IMR-90 (cell line): ENCODE data around the gene SYT10. TPM values are rescaled to one million over a fixed set of nuclear protein-coding genes. Genes with fewer than 3 reads are reported as not detected.

Experiments
- ATAC-seq: fragments of 200-7000 bp; cut with Tn5 transposase; 2 replicates; pipeline ENCODE4 v1.9.1; 2020; ENCODE audit warnings: low read depth, mild to moderate bottlenecking, moderate library complexity
- BruUV-seq: library from RNA; stranded (reverse); fragments of 400-500 nt; replicated peaks from 2 replicates; lab custom pipeline; 2021; lab: Mats Ljungman, UMichigan
- CTCF ChIA-PET: fragments of 300-600 bp; formaldehyde crosslinking; extraction: SDS; loops from one replicate; lab custom pipeline; 2021; ENCODE audit warnings: antibody characterized with exemption; lab: Yijun Ruan, JAX
- POLR2A ChIA-PET: fragments of 300-600 bp; sonication (Branson Sonifier 250); formaldehyde crosslinking; loops from one replicate; lab custom pipeline; 2022; ENCODE audit warnings: antibody characterized with exemption; ENCODE audit not compliant: unreplicated experiment; lab: Charles Lee
- DNase-seq: peaks from one replicate; pipeline ENCODE4 v3.0.0; 2013
- H2AFZ ChIP-seq: replicated peaks from 2 replicates; pipeline ENCODE3; 2013; ENCODE audit warnings: low read length, mild to moderate bottlenecking; ENCODE audit not compliant: poor library complexity
- H2AK5ac ChIP-seq: 2 replicates; pipeline ENCODE4 v1.6.1; 2013; ENCODE audit warnings: low read depth, low read length, inconsistent platforms
- H2AK9ac ChIP-seq: replicated peaks from 2 replicates; pipeline ENCODE3; 2013; ENCODE audit warnings: mild to moderate bottlenecking, low read depth, low read length, moderate library complexity; ENCODE audit not compliant: poor library complexity
- H2BK120ac ChIP-seq: 2 replicates; pipeline ENCODE4 v1.6.1; 2013; ENCODE audit warnings: low read depth, low read length, inconsistent platforms
- H2BK15ac ChIP-seq: 3 replicates; pipeline ENCODE4 v1.6.1; 2013; ENCODE audit warnings: low read depth, low read length, inconsistent platforms
- H2BK20ac ChIP-seq: 2 replicates; pipeline ENCODE4 v1.6.1; 2013; ENCODE audit warnings: low read depth, mild to moderate bottlenecking, inconsistent platforms, low read length, moderate library complexity
- H2BK5ac ChIP-seq: 2 replicates; pipeline ENCODE4 v1.6.1; 2013; ENCODE audit warnings: mild to moderate bottlenecking, low read depth, low read length, inconsistent platforms; ENCODE audit not compliant: poor library complexity, severe bottlenecking
- H3K14ac ChIP-seq: replicated peaks from 2 replicates; pipeline ENCODE4 v1.6.1; 2013; ENCODE audit warnings: low read depth, low read length, inconsistent platforms
- H3K18ac ChIP-seq: 2 replicates; pipeline ENCODE4 v1.6.1; 2013; ENCODE audit warnings: low read depth, low read length, control low read depth
- H3K23ac ChIP-seq: 2 replicates; pipeline ENCODE4 v1.6.1; 2013; ENCODE audit warnings: low read depth, low read length, inconsistent platforms
- H3K27ac ChIP-seq: 2 replicates; pipeline ENCODE4 v1.5.1; 2013; ENCODE audit warnings: mild to moderate bottlenecking, control low read depth, low read length; ENCODE audit not compliant: insufficient read depth
- H3K27me3 ChIP-seq: 2 replicates; pipeline ENCODE4 v1.6.1; 2013; ENCODE audit warnings: low read length; ENCODE audit not compliant: control insufficient read depth, insufficient read depth
- H3K36me3 ChIP-seq: 2 replicates; pipeline ENCODE4 v1.6.1; 2013; ENCODE audit warnings: low read length, mixed read lengths; ENCODE audit not compliant: control insufficient read depth, insufficient read depth
- H3K4ac ChIP-seq: 2 replicates; pipeline ENCODE4 v1.6.1; 2013; ENCODE audit warnings: low read depth, low read length, inconsistent platforms
- H3K4me1 ChIP-seq: 2 replicates; pipeline ENCODE4 v1.6.1; 2013; ENCODE audit warnings: low read length, mixed read lengths; ENCODE audit not compliant: control insufficient read depth, insufficient read depth
- H3K4me2 ChIP-seq: 2 replicates; pipeline ENCODE4 v1.6.1; 2013; ENCODE audit warnings: low read depth, mild to moderate bottlenecking, control low read depth, low read length, moderate library complexity
- H3K4me3 ChIP-seq: 2 replicates; pipeline ENCODE4 v1.5.1; 2013; ENCODE audit warnings: low read depth, mild to moderate bottlenecking, control low read depth, low read length, moderate library complexity; ENCODE audit not compliant: insufficient read depth
- H3K56ac ChIP-seq: 2 replicates; pipeline ENCODE4 v1.6.1; 2013; ENCODE audit warnings: low read length, inconsistent platforms; ENCODE audit not compliant: insufficient read depth; ENCODE audit errors: extremely low read depth
- H3K79me1 ChIP-seq, 2 experiments: 2 replicates each; pipeline ENCODE4 v1.6.1; 2013; ENCODE audit warnings: low read length in 2 of 2, inconsistent platforms in 1 of 2, low read depth in 1 of 2
- H3K9ac ChIP-seq: 2 replicates; pipeline ENCODE4 v1.6.1; 2013; ENCODE audit warnings: low read depth, low read length, control low read depth
- H3K9me1 ChIP-seq: 2 replicates; pipeline ENCODE4 v1.6.1; 2013; ENCODE audit warnings: low read length, inconsistent platforms; ENCODE audit not compliant: insufficient read depth
- H3K9me3 ChIP-seq: 2 replicates; pipeline ENCODE4 v1.6.1; 2013; ENCODE audit warnings: low read length; ENCODE audit not compliant: control insufficient read depth, insufficient read depth
- H4K20me1 ChIP-seq: 2 replicates; pipeline ENCODE4 v1.6.1; 2013; ENCODE audit warnings: low read length, inconsistent platforms; ENCODE audit not compliant: insufficient read depth
- H4K5ac ChIP-seq: 2 replicates; pipeline ENCODE4 v1.6.1; 2013; ENCODE audit warnings: mild to moderate bottlenecking, low read depth, low read length, control low read depth
- H4K8ac ChIP-seq, 2 experiments: 2 replicates each; pipeline ENCODE4 v1.6.1; 2013; ENCODE audit warnings: low read depth in 2 of 2, low read length in 2 of 2, control low read depth in 1 of 2, inconsistent platforms in 1 of 2
- H4K91ac ChIP-seq: 2 replicates; pipeline ENCODE4 v1.6.1; 2013; ENCODE audit warnings: low read depth, low read length, inconsistent platforms; ENCODE audit not compliant: insufficient read depth
- BHLHE40 ChIP-seq: fragments of 150-350 bp; IDR thresholded peaks from 2 replicates; pipeline ENCODE4 v1.6.1; 2016; ENCODE audit warnings: mild to moderate bottlenecking, low read depth, low read length
- CEBPB ChIP-seq: IDR thresholded peaks from 2 replicates; pipeline ENCODE4 v1.6.1; 2012; ENCODE audit warnings: low read depth, low read length, improper control_type of control experiment
- CHD1 ChIP-seq: IDR thresholded peaks from 2 replicates; pipeline ENCODE4 v1.6.1; 2012; ENCODE audit warnings: low read depth, low read length, improper control_type of control experiment
- CTCF ChIP-seq: conservative IDR thresholded peaks from 2 replicates; pipeline ENCODE4 v1.5.1; 2012; ENCODE audit warnings: mild to moderate bottlenecking, low read depth, low read length, improper control_type of control experiment
- FOS ChIP-seq: fragments of 150-350 bp; IDR thresholded peaks from 2 replicates; pipeline ENCODE4 v1.6.1; 2016; ENCODE audit warnings: low read depth, low read length
- MAFK ChIP-seq: IDR thresholded peaks from 2 replicates; pipeline ENCODE4 v1.6.1; 2012; ENCODE audit warnings: low read depth, low read length, improper control_type of control experiment
- MAZ ChIP-seq: IDR thresholded peaks from 2 replicates; pipeline ENCODE4 v1.6.1; 2012; ENCODE audit warnings: low read depth, mild to moderate bottlenecking, low read length, improper control_type of control experiment, moderate library complexity, borderline replicate concordance
- NFE2L2 ChIP-seq: fragments of 150-350 bp; IDR thresholded peaks from 2 replicates; pipeline ENCODE4 v1.6.1; 2016; ENCODE audit warnings: low read depth, mild to moderate bottlenecking, low read length
- POLR2A ChIP-seq: IDR thresholded peaks from 2 replicates; pipeline ENCODE4 v1.6.1; 2012; ENCODE audit warnings: mild to moderate bottlenecking, low read depth, low read length
- RAD21 ChIP-seq: IDR thresholded peaks from 2 replicates; pipeline ENCODE4 v1.6.1; 2012; ENCODE audit warnings: low read length, improper control_type of control experiment
- RFX5 ChIP-seq: IDR thresholded peaks from 2 replicates; pipeline ENCODE4 v1.8.0; 2012; ENCODE audit warnings: low read depth, mild to moderate bottlenecking, low read length, moderate library complexity
- SMC3 ChIP-seq: fragments of 150-350 bp; IDR thresholded peaks from 2 replicates; pipeline ENCODE4 v1.6.1; 2016; ENCODE audit warnings: low read depth, mild to moderate bottlenecking, antibody characterized with exemption, low read length, moderate library complexity
- WGBS, 2 experiments: methylation state at CpG; one replicate each; pipeline versions ENCODE4 v1.1.5 to v1.1.7; 2013; ENCODE audit warnings: missing lambda C conversion rate in 2 of 2; ENCODE audit not compliant: insufficient read length in 1 of 2; ENCODE audit errors: extremely low coverage in 2 of 2; 5-methylcytosine and 5-hydroxymethylcytosine counted together
- dilution Hi-C: fragments of 300-500 bp; cut with HindIII; formaldehyde crosslinking; loops from one replicate; pipeline ENCODE4 v1.14.3; 2018; ENCODE audit warnings: low sequenced_read_pairs; ENCODE audit not compliant: unreplicated experiment
- in situ Hi-C: fragments of 300-500 bp; cut with MboI; formaldehyde crosslinking; loops from 3 replicates; pipeline ENCODE4 v1.14.3; 2019; ENCODE audit warnings: low sequenced_read_pairs, inconsistent platforms, mixed read lengths
- intact Hi-C: fragments of 100-400 bp; cut with micrococcal nuclease; formaldehyde crosslinking; loops from 2 replicates; pipeline ENCODE4 v1.10.0; 2022
- polyA plus RNA-seq, 3 experiments: library from polyadenylated mRNA; depleted of rRNA; stranded (reverse); fragments of >200 nt; gene quantifications; 2 replicates each; pipeline ENCODE4 v1.2.3, GENCODE V29; 2012; ENCODE audit warnings: low replicate concordance in 1 of 3
- total RNA-seq: library from RNA; depleted of rRNA; stranded (reverse); fragments of >200 nt; gene quantifications from 2 replicates; pipeline ENCODE4 v1.2.3, GENCODE V29; 2012

Gene SYT10
- total and polyA plus RNA-seq, 2 of the 4 experiments (the other 2 are of a cell fraction), result not detected

GRCh38 chr12:33440477-33440876, 858 bp upstream of the SYT10 start:
- BruUV-seq, result no TSS peak
- peaks cover 2% of the 10 kb centered on the region; the same call in 1 of the 2 replicates for H3K9me3 ChIP-seq
- no peak for TF ChIP-seq MAFK
- TF ChIP-seq POLR2A, result no peak
- no peak for TF ChIP-seq NFE2L2
- TF ChIP-seq MAZ, result no peak
- no peak for TF ChIP-seq FOS
- no peak for TF ChIP-seq RAD21
- TF ChIP-seq SMC3, result no peak
- TF ChIP-seq CEBPB, result no peak
- TF ChIP-seq BHLHE40, result no peak
- no peak for TF ChIP-seq RFX5
- no peak for TF ChIP-seq CHD1
- TF ChIP-seq CTCF, result no peak
- H3K56ac ChIP-seq, result no peak overlapping the region
- DNase-seq, result no peak
- no peaks in the 10 kb centered on the region for H3K79me1 ChIP-seq
- no peak overlapping the region for H4K5ac ChIP-seq
- no peak overlapping the region for H3K4me2 ChIP-seq
- H4K91ac ChIP-seq, result no peak overlapping the region
- no peak overlapping the region for H3K4me3 ChIP-seq
- H2AFZ ChIP-seq, result no peak overlapping the region
- dilution Hi-C loops, result no loop called here
- H4K20me1 ChIP-seq, result no peaks in the 10 kb centered on the region
- H3K27me3 ChIP-seq, result peaks cover 10% of the 10 kb centered on the region
- no peak overlapping the region for H3K4ac ChIP-seq
- no peak overlapping the region for H3K27ac ChIP-seq
- no peak overlapping the region for H3K9ac ChIP-seq
- POLR2A ChIA-PET, result no interaction called here
- ATAC-seq, result no peak
- H2BK20ac ChIP-seq, result no peak overlapping the region
- intact Hi-C loops, result no loop called here
- no peak overlapping the region for H2AK5ac ChIP-seq
- no peak overlapping the region for H3K18ac ChIP-seq
- no peak overlapping the region for H2BK15ac ChIP-seq
- CTCF ChIA-PET, result no interaction called here
- WGBS, 2 experiments, result no CpG with 5 or more reads among the region's 9 CpGs
- no peak overlapping the region for H2AK9ac ChIP-seq
- no peaks in the 10 kb centered on the region for H3K4me1 ChIP-seq
- no peaks in the 10 kb centered on the region for H3K9me1 ChIP-seq
- H4K8ac ChIP-seq, result no peak overlapping the region
- no peak overlapping the region for H3K23ac ChIP-seq
- H3K36me3 ChIP-seq, result no peaks in the 10 kb centered on the region
- no peak overlapping the region for H2BK120ac ChIP-seq
- H3K14ac ChIP-seq, result no peak overlapping the region
- no peak overlapping the region for H2BK5ac ChIP-seq
- in situ Hi-C loops, result no loop called here
